KG1 (cell line): ENCODE measurements around the gene HBA2.
"Not testable (repeated sequence)": the region's sequence is repeated elsewhere in the genome, so short reads cannot be mapped to it uniquely, and the experiment has no call there.

Source experiments
- DNase-seq: peaks from one replicate; lab custom pipeline; 2025; lab: John Stamatoyannopoulos, UW

Gene HBA2

GRCh38 chr16:194516-194915 is 21.8 kb downstream of the HBA2 start:
- DNase-seq: no peak

- no peak for DNase-seq
Observed at GRCh38 chr16:200388-200787, 27.7 kb downstream of the HBA2 start.

- no peak for DNase-seq
Observed at GRCh38 chr16:203246-203645, 30.6 kb downstream of the HBA2 start.

GRCh38 chr16:204046-204445 is 31.4 kb downstream of the HBA2 start:
- DNase-seq: not testable (repeated sequence)

- DNase-seq: not testable (repeated sequence)
Observed at GRCh38 chr16:209359-209758, 36.7 kb downstream of the HBA2 start.

GRCh38 chr16:211631-212180 is 39.0 kb downstream of the HBA2 start:
- DNase-seq: not testable (repeated sequence)

GRCh38 chr16:212999-213398 is 40.3 kb downstream of the HBA2 start:
- DNase-seq: no peak

- no peak for DNase-seq
Observed at GRCh38 chr16:220021-220420, 47.3 kb downstream of the HBA2 start.
